HEK293T (cell line): ENCODE results near the gene SGSH.

Experiments used
- CTCF ChIA-PET: fragments of 350-600 bp; formaldehyde crosslinking; extraction: SDS; loops from one replicate; lab custom pipeline; 2021; ENCODE audit warnings: antibody characterized with exemption, inconsistent platforms; lab: Yijun Ruan, JAX
- POLR2A ChIA-PET: fragments of 350-600 bp; formaldehyde crosslinking; extraction: SDS; loops from one replicate; lab custom pipeline; 2020; ENCODE audit warnings: antibody characterized with exemption, inconsistent platforms; lab: Yijun Ruan, JAX
- DNase-seq: peaks from one replicate; pipeline ENCODE4 v3.0.0; 2012; ENCODE audit warnings: mixed read lengths; ENCODE audit errors: extremely low spot score
- ARNT ChIP-seq: fragments of 450-650 bp; IDR thresholded peaks from 2 replicates; pipeline ENCODE4 v1.6.1; 2017; ENCODE audit warnings: mild to moderate bottlenecking
- BHLHE40 ChIP-seq: fragments of 450-650 bp; IDR thresholded peaks from 2 replicates; pipeline ENCODE4 v1.6.1; 2016; ENCODE audit warnings: mild to moderate bottlenecking, moderate library complexity, borderline replicate concordance
- CTBP1 ChIP-seq: fragments of 450-650 bp; IDR thresholded peaks from 2 replicates; pipeline ENCODE4 v1.6.1; 2016; ENCODE audit warnings: borderline replicate concordance
- ELF4 ChIP-seq: fragments of 450-650 bp; IDR thresholded peaks from 2 replicates; pipeline ENCODE4 v1.6.1; 2017; ENCODE audit warnings: antibody characterized with exemption
- FOXA1 ChIP-seq: fragments of 450-650 bp; IDR thresholded peaks from 2 replicates; pipeline ENCODE4 v1.6.1; 2016; ENCODE audit warnings: mild to moderate bottlenecking
- FOXK2 ChIP-seq: fragments of 450-650 bp; IDR thresholded peaks from 2 replicates; pipeline ENCODE4 v1.6.1; 2016; ENCODE audit warnings: mild to moderate bottlenecking
- FOXM1 ChIP-seq: fragments of 450-650 bp; IDR thresholded peaks from 2 replicates; pipeline ENCODE4 v1.6.1; 2017; ENCODE audit warnings: mild to moderate bottlenecking, borderline replicate concordance
- HDGF ChIP-seq: fragments of 450-650 bp; IDR thresholded peaks from 2 replicates; pipeline ENCODE4 v1.6.1; 2017; ENCODE audit warnings: antibody characterized with exemption, borderline replicate concordance
- L3MBTL2 ChIP-seq: fragments of 450-650 bp; conservative IDR thresholded peaks from 2 replicates; pipeline ENCODE4 v1.6.1; 2016; ENCODE audit warnings: mild to moderate bottlenecking
- LEF1 ChIP-seq: fragments of 450-650 bp; IDR thresholded peaks from 2 replicates; pipeline ENCODE4 v1.6.1; 2017; ENCODE audit warnings: mild to moderate bottlenecking, borderline replicate concordance
- NFRKB ChIP-seq: fragments of 450-650 bp; IDR thresholded peaks from 2 replicates; pipeline ENCODE4 v1.6.1; 2016; ENCODE audit warnings: mild to moderate bottlenecking, moderate library complexity
- SP1 ChIP-seq: fragments of 450-650 bp; IDR thresholded peaks from 2 replicates; pipeline ENCODE4 v1.6.1; 2017
- SUZ12 ChIP-seq: fragments of 450-650 bp; IDR thresholded peaks from 2 replicates; pipeline ENCODE4 v1.6.1; 2016; ENCODE audit warnings: mild to moderate bottlenecking
- TARDBP ChIP-seq: fragments of 450-650 bp; IDR thresholded peaks from 2 replicates; pipeline ENCODE4 v1.6.1; 2016
- ZNF384 ChIP-seq: fragments of 450-650 bp; IDR thresholded peaks from 2 replicates; pipeline ENCODE4 v1.6.1; 2016
- TF ChIP-seq, protein P1 (sequence below): fragments of 450-650 bp; IDR thresholded peaks from 2 replicates; pipeline ENCODE4 v1.6.1; 2016

Gene SGSH

DNA sequence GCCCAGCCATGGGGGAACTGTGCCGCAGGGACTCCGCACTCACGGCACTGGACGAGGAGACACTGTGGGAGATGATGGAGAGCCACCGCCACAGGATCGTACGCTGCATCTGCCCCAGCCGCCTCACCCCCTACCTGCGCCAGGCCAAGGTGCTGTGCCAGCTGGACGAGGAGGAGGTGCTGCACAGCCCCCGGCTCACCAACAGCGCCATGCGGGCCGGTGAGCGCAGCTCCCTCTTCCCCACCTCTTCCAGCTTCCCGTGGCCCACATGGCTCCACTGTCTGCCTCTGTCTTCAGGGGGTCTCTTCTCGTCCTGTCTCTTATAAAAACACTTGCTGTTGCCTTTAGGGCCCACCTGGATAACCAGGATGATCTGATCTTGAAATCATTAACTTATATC lies 38.7 kb downstream of the SGSH start:
- POLR2A ChIA-PET, result no interaction called here
- CTCF ChIA-PET, result interaction anchor here (0.6 to 1.3 kb wide), 2 partner anchors 80 to 85 kb away, joined by 4 to 6 read pairs; partner anchors contain the start of gene GAA
- no peak for DNase-seq
- TF ChIP-seq FOXK2 (no peak), ELF4 (no peak), NFRKB (no peak), CTBP1 (no peak), FOXA1 (no peak), ARNT (no peak), SUZ12 (no peak), SP1 (no peak), L3MBTL2 (no peak), ZNF384 (no peak), BHLHE40 (no peak), FOXM1 (no peak), TARDBP (no peak), HDGF (no peak), LEF1 (no peak)
- TF ChIP-seq, protein P1, sequence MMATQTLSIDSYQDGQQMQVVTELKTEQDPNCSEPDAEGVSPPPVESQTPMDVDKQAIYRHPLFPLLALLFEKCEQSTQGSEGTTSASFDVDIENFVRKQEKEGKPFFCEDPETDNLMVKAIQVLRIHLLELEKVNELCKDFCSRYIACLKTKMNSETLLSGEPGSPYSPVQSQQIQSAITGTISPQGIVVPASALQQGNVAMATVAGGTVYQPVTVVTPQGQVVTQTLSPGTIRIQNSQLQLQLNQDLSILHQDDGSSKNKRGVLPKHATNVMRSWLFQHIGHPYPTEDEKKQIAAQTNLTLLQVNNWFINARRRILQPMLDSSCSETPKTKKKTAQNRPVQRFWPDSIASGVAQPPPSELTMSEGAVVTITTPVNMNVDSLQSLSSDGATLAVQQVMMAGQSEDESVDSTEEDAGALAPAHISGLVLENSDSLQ, result no peak

- DNase-seq, result no peak
- POLR2A ChIA-PET, result no interaction called here
- no peak for TF ChIP-seq SUZ12
- TF ChIP-seq, protein P1, result no peak
- no peak for TF ChIP-seq ELF4
- no peak for TF ChIP-seq FOXM1
- CTCF ChIA-PET, result no interaction called here
Measured at GRCh38 chr17:80180192-80180591, 39.9 kb downstream of the SGSH start.

- no peak for DNase-seq
- TF ChIP-seq LEF1 (no peak), FOXA1 (no peak), SUZ12 (no peak), ARNT (no peak), L3MBTL2 (no peak), FOXK2 (no peak), TARDBP (no peak), BHLHE40 (no peak), FOXM1 (no peak), SP1 (no peak), HDGF (no peak), ELF4 (no peak), ZNF384 (no peak), CTBP1 (no peak), NFRKB (no peak)
- TF ChIP-seq, protein P1, result no peak
- POLR2A ChIA-PET, result interaction anchor here (1.4 kb wide), 1 partner anchor 28 kb away, joined by 4 read pairs; no protein-coding TSS in a partner anchor
Measured at GRCh38 chr17:80177986-80178595, 42.0 kb downstream of the SGSH start.

DNA sequence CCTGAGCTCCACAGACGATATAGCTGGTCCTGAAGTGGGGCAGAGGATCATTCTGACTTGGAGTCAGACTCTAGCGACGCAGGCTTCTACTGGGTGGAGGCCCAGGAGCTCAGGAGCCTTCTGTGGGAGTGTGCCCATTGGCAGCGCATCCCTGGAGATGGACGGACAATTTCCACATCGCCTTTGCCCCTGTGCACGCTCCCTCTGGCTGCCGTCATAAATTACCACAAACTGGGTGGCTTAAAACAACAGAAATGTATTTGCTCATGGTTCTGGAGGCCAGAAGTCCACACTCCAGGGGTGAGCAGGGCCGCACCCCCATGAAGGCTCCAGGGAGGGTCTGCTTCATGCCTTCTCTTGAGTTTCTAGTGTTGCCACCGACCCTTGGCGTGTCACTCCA lies 43.4 kb downstream of the SGSH start:
- CTCF ChIA-PET, result no interaction called here
- POLR2A ChIA-PET, result no interaction called here
- no peak for DNase-seq
- TF ChIP-seq SP1 (no peak), FOXM1 (no peak), L3MBTL2 (no peak), ELF4 (no peak), LEF1 (no peak), HDGF (no peak), CTBP1 (no peak), FOXK2 (no peak), FOXA1 (no peak), NFRKB (no peak), TARDBP (no peak), BHLHE40 (no peak), ARNT (no peak)
- TF ChIP-seq, protein P1, result no peak

More at GRCh38 chr17:80177986-80178595, 42.0 kb downstream of the SGSH start:
- CTCF ChIA-PET, result interaction anchor here (1.2 kb wide), 1 partner anchor 11 kb away, joined by 3 read pairs; no protein-coding TSS in a partner anchor

- DNase-seq, result no peak
- CTCF ChIA-PET, result no interaction called here
- TF ChIP-seq L3MBTL2, result no peak
- no peak for TF ChIP-seq TARDBP
- no peak for TF ChIP-seq LEF1
- no peak for TF ChIP-seq BHLHE40
- POLR2A ChIA-PET, result no interaction called here
Measured at GRCh38 chr17:80173916-80174315, 46.2 kb downstream of the SGSH start.

GRCh38 chr17:80173126-80173525 lies 47.0 kb downstream of the SGSH start:
- no peak for TF ChIP-seq BHLHE40
- no peak for TF ChIP-seq NFRKB
- TF ChIP-seq SUZ12, result no peak
- TF ChIP-seq, protein P1, result no peak
- ChIA-PET POLR2A (no interaction called here), CTCF (no interaction called here)
- no peak for DNase-seq
